GM12864 (cell line): Measurements from ENCODE around the gene VSX2.

Experiments used
- DNase-seq: peaks from one replicate; pipeline ENCODE4 v3.0.0-alpha.2; 2011; ENCODE audit warnings: low read depth
- H3K4me3 ChIP-seq: 2 replicates; pipeline ENCODE4 v1.5.1; 2011; ENCODE audit warnings: mild to moderate bottlenecking, low read depth, low read length, control low read depth
- CTCF ChIP-seq: IDR thresholded peaks from 2 replicates; pipeline ENCODE4 v1.5.1; 2011; ENCODE audit warnings: low read depth, mild to moderate bottlenecking, moderate library complexity, low read length, control low read depth, inconsistent platforms; ENCODE audit errors: missing control alignments

Gene VSX2

GRCh38 chr14:74240794-74241651 is 1.8 kb downstream of the VSX2 start:
- no peak overlapping the region for H3K4me3 ChIP-seq
- DNase-seq, result no peak
- no peak for TF ChIP-seq CTCF

GRCh38 chr14:74241652-74242017 is 2.4 kb downstream of the VSX2 start:
- no peak overlapping the region for H3K4me3 ChIP-seq
- TF ChIP-seq CTCF, result no peak
- DNase-seq, result no peak

- TF ChIP-seq CTCF, result no peak
- DNase-seq, result no peak
- no peak overlapping the region for H3K4me3 ChIP-seq
Observed at GRCh38 chr14:74242021-74242779, 3.0 kb downstream of the VSX2 start.

GRCh38 chr14:74242780-74243042 is 3.5 kb downstream of the VSX2 start:
- no peak overlapping the region for H3K4me3 ChIP-seq
- TF ChIP-seq CTCF, result no peak
- no peak for DNase-seq

GRCh38 chr14:74243051-74243450 is 3.8 kb downstream of the VSX2 start:
- DNase-seq, result no peak
- no peak overlapping the region for H3K4me3 ChIP-seq
- no peak for TF ChIP-seq CTCF

- TF ChIP-seq CTCF, result peak; percentile 32
- DNase-seq, result no peak
- H3K4me3 ChIP-seq, result no peak overlapping the region
Observed at GRCh38 chr14:74244115-74244514, 4.9 kb downstream of the VSX2 start.
